Measurements from ENCODE around the gene GRN.

The GRN gene

GRCh38 chr17:44312396-44313104, 32.6 kb upstream of the GRN start:
- Histone ChIP-seq H3K36me3 (ENCODE audit: insufficient read depth, low read depth, low read length) (no peaks in the 10 kb centered on the region), H3K4me1 (ENCODE audit: insufficient read depth, low read length) (peaks cover 24% of the 10 kb centered on the region; the same call in 1 of the 2 replicates), H3K9me3 (ENCODE audit: insufficient read depth, low read depth, low read length) (no peaks in the 10 kb centered on the region), H3K27me3 (ENCODE audit: insufficient read depth, low read length) (peaks cover 47% of the 10 kb centered on the region), H3K27ac (ENCODE audit: low read length) (no peak overlapping the region), H3K4me3 (ENCODE audit: low read length) (no peak overlapping the region), H3K9ac (ENCODE audit: low read depth, low read length) (no peak overlapping the region)

DNA sequence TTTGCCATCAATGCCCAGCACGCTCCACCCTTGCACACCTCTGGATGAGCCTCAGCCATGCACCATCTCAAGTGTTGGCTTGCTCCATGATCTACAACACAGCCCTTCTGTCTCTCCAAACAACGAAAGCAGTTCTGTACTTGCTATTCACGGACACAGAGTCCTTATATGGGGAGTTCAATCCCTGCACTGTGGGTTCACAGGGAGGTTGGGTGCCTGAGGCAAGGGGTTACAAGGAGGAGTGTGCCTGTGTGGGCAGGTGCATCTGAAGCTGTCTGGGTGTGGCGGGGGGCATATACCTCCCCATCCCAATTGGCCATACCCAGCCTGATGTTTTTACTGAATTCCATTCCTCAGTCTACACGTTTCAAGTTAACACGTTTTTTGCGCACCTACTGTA, 31.1 kb upstream of the GRN start:
- H3K36me3 ChIP-seq (ENCODE audit: insufficient read depth, low read depth, low read length), result no peaks in the 10 kb centered on the region
- H3K4me1 ChIP-seq (ENCODE audit: insufficient read depth, low read length), result peaks cover 22% of the 10 kb centered on the region; the same call in 1 of the 2 replicates
- peaks cover 52% of the 10 kb centered on the region for H3K27me3 ChIP-seq (ENCODE audit: insufficient read depth, low read length)
- no peak overlapping the region for H3K4me3 ChIP-seq (ENCODE audit: low read length)
- no peak overlapping the region for H3K27ac ChIP-seq (ENCODE audit: low read length)
- no peak overlapping the region for H3K9ac ChIP-seq (ENCODE audit: low read depth, low read length)
- H3K9me3 ChIP-seq (ENCODE audit: insufficient read depth, low read depth, low read length), result no peaks in the 10 kb centered on the region

GRCh38 chr17:44314524-44314868, 30.6 kb upstream of the GRN start:
- Histone ChIP-seq H3K9ac (ENCODE audit: low read depth, low read length) (no peak overlapping the region), H3K4me3 (ENCODE audit: low read length) (peak overlapping the region; percentile 62), H3K36me3 (ENCODE audit: insufficient read depth, low read depth, low read length) (peaks cover 3% of the 10 kb centered on the region; the same call in 1 of the 2 replicates), H3K9me3 (ENCODE audit: insufficient read depth, low read depth, low read length) (no peaks in the 10 kb centered on the region), H3K27ac (ENCODE audit: low read length) (no peak overlapping the region), H3K27me3 (ENCODE audit: insufficient read depth, low read length) (peaks cover 52% of the 10 kb centered on the region), H3K4me1 (ENCODE audit: insufficient read depth, low read length) (peaks cover 18% of the 10 kb centered on the region; the same call in 1 of the 2 replicates)

- H3K36me3 ChIP-seq (ENCODE audit: insufficient read depth, low read depth, low read length), result peaks cover 8% of the 10 kb centered on the region; the same call in 1 of the 2 replicates
- no peak overlapping the region for H3K27ac ChIP-seq (ENCODE audit: low read length)
- peaks cover 18% of the 10 kb centered on the region; the same call in 1 of the 2 replicates for H3K4me1 ChIP-seq (ENCODE audit: insufficient read depth, low read length)
- H3K27me3 ChIP-seq (ENCODE audit: insufficient read depth, low read length), result peaks cover 52% of the 10 kb centered on the region
- H3K9me3 ChIP-seq (ENCODE audit: insufficient read depth, low read depth, low read length), result no peaks in the 10 kb centered on the region
- H3K4me3 ChIP-seq (ENCODE audit: low read length), result peak overlapping the region; percentile 68
- H3K9ac ChIP-seq (ENCODE audit: low read depth, low read length), result no peak overlapping the region
Observed at GRCh38 chr17:44314869-44315661, 30.0 kb upstream of the GRN start.

GRCh38 chr17:44315760-44316731, 29.1 kb upstream of the GRN start:
- Histone ChIP-seq H3K27ac (ENCODE audit: low read length) (no peak overlapping the region), H3K4me3 (ENCODE audit: low read length) (peak overlapping the region; percentile 68)

DNA sequence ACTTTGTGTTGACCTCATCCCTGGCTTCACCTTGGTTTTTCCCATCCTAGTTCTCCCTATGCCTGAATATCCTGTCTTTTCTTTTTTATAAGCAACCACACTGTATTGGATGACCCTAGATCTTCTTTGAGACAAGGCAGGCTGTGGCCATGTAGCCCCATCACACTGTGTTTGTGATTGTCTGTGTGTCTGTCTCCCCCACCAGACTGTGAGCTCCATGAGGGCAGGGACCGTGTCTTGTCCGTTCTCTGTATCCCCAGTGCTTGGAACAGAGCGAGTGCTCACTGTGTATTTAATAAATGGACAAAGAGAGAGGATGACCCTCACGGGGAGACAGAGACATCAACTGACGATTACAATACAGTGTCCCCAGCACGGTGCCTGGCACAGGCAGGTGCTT, 27.6 kb upstream of the GRN start:
- H3K9ac ChIP-seq (ENCODE audit: low read depth, low read length), result no peak overlapping the region
- H3K27me3 ChIP-seq (ENCODE audit: insufficient read depth, low read length), result peaks cover 52% of the 10 kb centered on the region
- no peaks in the 10 kb centered on the region for H3K9me3 ChIP-seq (ENCODE audit: insufficient read depth, low read depth, low read length)
- peaks cover 33% of the 10 kb centered on the region for H3K36me3 ChIP-seq (ENCODE audit: insufficient read depth, low read depth, low read length)
- no peak overlapping the region for H3K27ac ChIP-seq (ENCODE audit: low read length)
- H3K4me1 ChIP-seq (ENCODE audit: insufficient read depth, low read length), result peaks cover 3% of the 10 kb centered on the region; the same call in 1 of the 2 replicates
- no peak overlapping the region for H3K4me3 ChIP-seq (ENCODE audit: low read length)

More at GRCh38 chr17:44315760-44316731, 29.1 kb upstream of the GRN start:
- peaks cover 11% of the 10 kb centered on the region; the same call in 1 of the 2 replicates for H3K4me1 ChIP-seq (ENCODE audit: insufficient read depth, low read length)
- peaks cover 18% of the 10 kb centered on the region for H3K36me3 ChIP-seq (ENCODE audit: insufficient read depth, low read depth, low read length)
- peaks cover 52% of the 10 kb centered on the region for H3K27me3 ChIP-seq (ENCODE audit: insufficient read depth, low read length)
- H3K9ac ChIP-seq (ENCODE audit: low read depth, low read length), result peak overlapping the region; percentile 36; the same call in 1 of the 2 replicates
- H3K9me3 ChIP-seq (ENCODE audit: insufficient read depth, low read depth, low read length), result no peaks in the 10 kb centered on the region

DNA sequence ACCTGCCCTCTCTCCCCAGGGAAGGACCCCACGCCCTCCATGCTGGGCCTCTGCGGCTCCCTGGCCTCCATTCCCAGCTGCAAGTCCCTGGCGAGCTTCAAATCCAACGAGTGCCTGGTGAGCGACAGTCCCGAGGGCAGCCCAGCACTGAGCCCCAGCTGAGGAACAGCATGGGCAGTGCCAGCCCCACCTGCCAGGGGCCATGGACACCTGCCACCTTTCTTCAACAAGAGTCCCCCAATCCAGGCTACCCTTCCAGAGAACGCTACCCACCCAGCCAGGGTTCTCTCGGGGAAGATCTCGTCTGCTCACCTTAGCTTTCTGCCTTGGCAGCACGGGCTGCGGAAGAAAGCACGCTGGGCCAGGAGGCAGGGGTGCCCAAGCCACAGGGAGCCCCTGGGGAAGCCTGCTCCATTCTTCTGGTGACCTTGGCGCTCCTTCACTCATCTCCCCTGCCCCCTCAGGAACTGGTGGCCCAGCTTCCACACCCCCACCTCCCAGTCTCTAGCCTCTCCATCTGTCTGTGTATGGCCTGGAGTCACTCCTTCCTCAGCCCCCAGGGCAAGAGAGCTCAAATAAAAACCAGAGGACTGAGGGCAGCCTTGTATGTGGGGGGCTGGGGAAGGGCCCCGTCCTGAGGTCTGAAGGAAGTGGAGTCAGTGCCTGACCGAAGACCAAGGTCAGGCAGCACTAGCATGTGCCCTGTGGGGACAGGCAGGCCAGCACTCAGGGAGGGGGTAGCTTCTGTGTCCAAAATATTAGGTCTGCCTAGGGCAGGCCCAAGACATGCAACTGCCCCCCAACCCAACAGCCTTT, 26.8 kb upstream of the GRN start:
- H3K4me1 ChIP-seq (ENCODE audit: insufficient read depth, low read length), result peaks cover 3% of the 10 kb centered on the region; the same call in 1 of the 2 replicates
- no peak overlapping the region for H3K4me3 ChIP-seq (ENCODE audit: low read length)
- no peak overlapping the region for H3K9ac ChIP-seq (ENCODE audit: low read depth, low read length)
- no peaks in the 10 kb centered on the region for H3K9me3 ChIP-seq (ENCODE audit: insufficient read depth, low read depth, low read length)
- H3K27ac ChIP-seq (ENCODE audit: low read length), result no peak overlapping the region
- peaks cover 33% of the 10 kb centered on the region for H3K36me3 ChIP-seq (ENCODE audit: insufficient read depth, low read depth, low read length)
- peaks cover 45% of the 10 kb centered on the region for H3K27me3 ChIP-seq (ENCODE audit: insufficient read depth, low read length)

- Histone ChIP-seq H3K4me3 (ENCODE audit: low read length) (no peak overlapping the region), H3K27ac (ENCODE audit: low read length) (no peak overlapping the region), H3K27me3 (ENCODE audit: insufficient read depth, low read length) (peaks cover 30% of the 10 kb centered on the region), H3K9ac (ENCODE audit: low read depth, low read length) (no peak overlapping the region), H3K36me3 (ENCODE audit: insufficient read depth, low read depth, low read length) (peaks cover 33% of the 10 kb centered on the region), H3K9me3 (ENCODE audit: insufficient read depth, low read depth, low read length) (no peaks in the 10 kb centered on the region), H3K4me1 (ENCODE audit: insufficient read depth, low read length) (peaks cover 3% of the 10 kb centered on the region; the same call in 1 of the 2 replicates)
Observed at GRCh38 chr17:44320066-44320465, 25.0 kb upstream of the GRN start.

DNA sequence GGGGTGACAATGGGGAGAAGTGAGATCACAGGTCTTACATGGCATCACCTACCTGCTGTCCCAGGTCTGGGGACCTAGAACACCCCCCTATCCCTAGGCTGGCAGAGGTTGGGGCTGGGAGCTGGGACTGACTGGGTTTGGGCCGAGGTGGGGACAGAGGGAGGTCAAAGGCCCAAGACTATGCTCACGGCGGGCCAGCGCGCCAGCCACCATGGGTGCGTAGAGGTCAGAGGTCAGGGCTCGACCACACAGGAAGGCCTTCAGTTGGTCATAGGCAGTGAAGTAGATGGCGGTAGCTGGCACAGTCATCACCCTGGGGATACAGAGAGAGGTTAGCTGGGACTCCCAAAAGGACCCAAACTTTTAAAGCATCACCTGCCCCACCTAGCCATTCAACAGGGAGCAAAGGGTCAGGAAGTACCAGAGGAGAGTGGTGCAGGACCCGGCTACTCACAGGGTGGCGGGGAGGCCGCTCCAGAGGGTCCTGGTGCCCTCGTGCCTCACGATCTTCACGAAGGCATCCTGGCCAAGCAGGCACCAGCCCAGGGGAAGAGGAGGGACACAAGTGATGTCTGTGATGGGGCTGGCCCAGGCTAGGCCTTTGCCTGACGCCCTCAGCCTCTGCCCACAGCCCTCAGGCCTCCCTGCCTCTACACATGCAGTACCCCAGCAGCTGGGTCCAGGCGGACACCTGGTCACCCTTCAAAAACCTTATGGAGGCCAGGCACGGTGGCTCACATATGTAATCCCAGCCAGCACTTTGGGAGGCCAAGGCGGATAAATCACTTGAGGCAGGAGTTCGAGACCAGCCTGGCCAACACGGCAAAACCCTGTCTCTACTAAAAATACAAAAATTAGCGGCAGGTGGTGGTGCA, 23.6 kb upstream of the GRN start:
- Histone ChIP-seq H3K4me3 (ENCODE audit: low read length) (no peak overlapping the region), H3K4me1 (ENCODE audit: insufficient read depth, low read length) (no peaks in the 10 kb centered on the region), H3K36me3 (ENCODE audit: insufficient read depth, low read depth, low read length) (peaks cover 33% of the 10 kb centered on the region), H3K27ac (ENCODE audit: low read length) (no peak overlapping the region), H3K9me3 (ENCODE audit: insufficient read depth, low read depth, low read length) (no peaks in the 10 kb centered on the region), H3K27me3 (ENCODE audit: insufficient read depth, low read length) (peaks cover 32% of the 10 kb centered on the region), H3K9ac (ENCODE audit: low read depth, low read length) (no peak overlapping the region)

DNA sequence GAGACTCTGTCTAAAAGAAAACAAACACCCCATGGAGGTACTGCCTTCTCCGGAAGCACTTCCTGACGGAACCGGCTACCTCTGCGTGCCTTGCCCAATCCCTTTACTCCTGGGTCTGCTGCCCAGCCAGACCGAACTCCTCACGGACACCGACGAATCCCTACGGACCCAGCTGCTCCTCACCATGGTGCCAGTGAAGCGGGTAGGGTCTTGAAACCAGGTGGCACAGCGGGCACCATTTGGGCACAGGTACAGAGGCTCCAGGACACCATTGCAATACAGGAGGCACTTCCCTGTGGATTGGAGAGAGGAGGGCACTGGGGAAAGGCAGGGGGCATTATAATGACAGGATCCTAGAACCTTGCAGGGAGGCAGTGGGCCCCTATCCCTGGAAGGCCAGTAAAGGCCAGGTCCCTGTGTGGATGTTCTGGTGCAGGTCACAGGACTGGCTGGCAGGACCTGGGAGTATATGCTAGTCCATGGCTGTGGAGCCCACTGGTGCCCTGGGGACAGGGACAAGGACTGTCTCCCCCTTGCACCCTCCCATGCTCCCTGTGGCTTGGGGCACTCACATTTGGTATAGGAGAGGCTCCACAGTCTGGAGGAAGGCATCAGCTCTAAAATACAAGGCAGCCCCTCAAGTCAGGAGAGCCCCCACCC, 22.7 kb upstream of the GRN start:
- H3K27ac ChIP-seq (ENCODE audit: low read length), result no peak overlapping the region
- no peaks in the 10 kb centered on the region for H3K4me1 ChIP-seq (ENCODE audit: insufficient read depth, low read length)
- peaks cover 23% of the 10 kb centered on the region for H3K27me3 ChIP-seq (ENCODE audit: insufficient read depth, low read length)
- H3K9me3 ChIP-seq (ENCODE audit: insufficient read depth, low read depth, low read length), result no peaks in the 10 kb centered on the region
- peaks cover 33% of the 10 kb centered on the region for H3K36me3 ChIP-seq (ENCODE audit: insufficient read depth, low read depth, low read length)
- H3K4me3 ChIP-seq (ENCODE audit: low read length), result no peak overlapping the region
- no peak overlapping the region for H3K9ac ChIP-seq (ENCODE audit: low read depth, low read length)
